Fibroblast of villous mesenchyme (primary cell): ENCODE measurements around the gene BARHL1. TPM values are rescaled to one million over a fixed set of nuclear protein-coding genes. Genes with fewer than 3 reads are reported as not detected.

Source experiments
- DNase-seq: peaks from one replicate; pipeline ENCODE4 v3.0.0-alpha.2; 2010; ENCODE audit warnings: low read depth
- H3K4me3 ChIP-seq: 2 replicates; pipeline ENCODE4 v1.5.1; 2011; ENCODE audit warnings: low read depth, mild to moderate bottlenecking, low read length
- CTCF ChIP-seq: IDR thresholded peaks from 2 replicates; pipeline ENCODE4 v1.5.1; 2012; ENCODE audit warnings: low read depth, mild to moderate bottlenecking, low read length; ENCODE audit not compliant: insufficient read depth
- total RNA-seq: library from RNA; depleted of rRNA; stranded (reverse); fragments of >200 nt; gene quantifications from 2 replicates; pipeline ENCODE4 v1.2.3, GENCODE V29; 2012

The BARHL1 gene
- total RNA-seq, 1 donor, result not detected

DNA sequence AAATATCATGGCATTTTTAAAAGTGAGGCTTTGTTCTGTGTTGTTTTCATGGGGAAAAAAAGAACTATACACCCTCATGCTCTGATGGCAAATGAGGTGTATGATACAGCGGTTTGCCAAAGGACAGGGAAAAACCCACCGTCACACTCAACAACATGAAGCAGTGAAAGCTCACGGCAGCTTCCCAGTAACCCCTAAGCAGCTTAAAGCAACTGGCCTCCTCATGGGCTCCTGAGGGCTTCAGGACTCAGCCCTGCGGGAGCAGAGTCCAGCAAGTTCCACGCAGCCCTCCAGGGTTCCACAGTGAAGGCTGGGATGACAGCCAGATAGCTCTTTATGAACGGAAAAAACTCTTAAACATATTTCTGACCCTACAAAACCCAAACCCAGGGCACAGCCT lies 12.9 kb downstream of the BARHL1 start:
- H3K4me3 ChIP-seq, result no peak overlapping the region
- TF ChIP-seq CTCF, result no peak
- DNase-seq, result no peak

DNA sequence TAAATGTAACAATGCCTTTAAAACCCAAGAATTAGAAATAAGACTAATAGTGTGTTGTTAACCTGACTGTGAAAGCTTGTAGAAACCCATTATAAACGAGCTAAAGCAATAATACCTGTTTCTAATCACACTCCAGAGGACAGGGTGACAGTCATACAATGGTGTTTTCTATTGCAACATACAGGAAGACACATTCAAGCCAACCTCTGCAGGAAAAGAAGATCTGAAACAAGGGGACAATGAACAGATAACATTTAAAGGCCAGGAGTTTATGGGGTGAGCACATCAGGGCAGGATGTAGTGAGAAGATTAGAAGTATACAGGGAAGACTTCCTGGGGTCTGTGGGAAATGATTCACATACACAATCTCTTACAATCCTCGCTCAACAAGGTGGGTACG lies 13.8 kb downstream of the BARHL1 start:
- H3K4me3 ChIP-seq, result no peak overlapping the region
- no peak for TF ChIP-seq CTCF
- DNase-seq, result no peak

DNA sequence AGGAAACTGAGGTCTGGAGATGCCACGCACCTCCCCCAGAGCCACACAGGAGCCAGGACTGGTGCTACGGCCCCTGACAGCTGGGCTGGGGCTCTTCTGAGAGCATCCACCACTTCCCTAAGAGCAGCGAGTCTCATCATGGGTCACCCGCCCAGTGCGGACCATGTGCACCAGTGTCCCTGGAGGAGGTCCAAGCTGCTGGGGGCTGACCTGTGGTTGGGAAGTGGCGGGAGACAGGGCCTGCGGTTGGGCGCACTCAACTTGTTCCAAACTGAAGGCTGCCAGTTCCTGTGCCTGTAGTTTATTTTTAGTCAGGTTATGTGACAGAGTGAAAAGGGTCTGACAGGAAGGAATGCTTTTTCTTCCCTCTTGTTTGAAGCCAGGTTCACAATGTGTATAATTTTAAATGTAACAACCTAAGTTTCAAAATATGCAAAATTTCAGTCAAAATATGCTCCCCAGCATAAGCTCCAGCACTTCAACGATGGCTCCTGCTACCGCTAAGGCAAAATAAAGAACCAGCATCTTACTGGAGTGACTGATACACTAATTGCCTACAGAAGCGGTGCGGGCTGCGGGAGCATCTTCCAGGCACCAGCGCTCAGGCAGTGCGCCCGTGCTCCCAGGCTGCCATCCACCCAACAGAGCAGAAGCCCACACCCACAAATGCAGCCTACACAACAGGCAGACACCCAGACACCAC lies 14.8 kb downstream of the BARHL1 start:
- TF ChIP-seq CTCF, result no peak
- no peak for DNase-seq
- no peak overlapping the region for H3K4me3 ChIP-seq

- no peak for TF ChIP-seq CTCF
- H3K4me3 ChIP-seq, result no peak overlapping the region
- DNase-seq, result no peak
These were observed 18.0 kb downstream of the BARHL1 start for GRCh38 chr9:132600326-132600984.

- no peak for TF ChIP-seq CTCF
- no peak for DNase-seq
- no peak overlapping the region for H3K4me3 ChIP-seq
These were observed 19.8 kb downstream of the BARHL1 start for GRCh38 chr9:132602207-132602606.

DNA sequence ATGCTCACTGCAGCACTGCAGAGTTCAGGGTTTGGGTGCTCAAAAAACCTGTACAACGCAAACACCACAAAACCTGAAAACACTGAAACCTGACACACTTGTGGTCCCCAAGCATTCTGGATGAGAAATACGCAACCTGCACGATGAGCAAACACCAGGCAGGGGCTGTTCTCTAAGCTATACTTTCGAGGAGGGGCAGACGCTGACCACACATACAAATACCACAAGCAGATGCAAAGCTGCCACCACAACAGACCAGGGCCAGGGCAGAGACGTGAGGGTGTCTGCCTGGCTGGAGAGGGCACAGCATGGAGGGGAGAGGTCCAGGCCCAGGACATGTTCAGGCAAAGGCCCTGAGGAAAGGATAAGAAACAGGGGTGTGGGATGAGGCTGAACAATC lies 23.0 kb downstream of the BARHL1 start:
- no peak for TF ChIP-seq CTCF
- no peak overlapping the region for H3K4me3 ChIP-seq
- no peak for DNase-seq

DNA sequence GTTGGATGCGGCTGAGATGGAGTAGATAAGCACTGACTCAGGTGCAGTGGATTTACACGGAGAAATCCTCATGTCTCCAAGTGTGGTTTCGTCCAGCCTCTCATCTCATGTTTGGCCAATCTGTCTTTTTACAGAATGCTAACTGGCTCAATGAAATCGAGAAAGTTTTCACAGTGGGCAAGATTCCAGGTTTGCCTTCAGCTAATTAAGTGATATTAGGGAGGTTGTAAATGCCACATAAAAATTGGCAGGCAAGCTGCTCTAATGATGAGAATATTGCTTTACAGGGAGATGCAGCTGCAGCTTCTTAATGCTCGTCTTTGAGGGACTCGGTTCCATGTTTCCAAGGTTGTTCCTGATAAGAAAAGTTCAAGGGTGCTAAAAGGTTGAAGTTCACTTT lies 23.7 kb downstream of the BARHL1 start:
- H3K4me3 ChIP-seq, result no peak overlapping the region
- TF ChIP-seq CTCF, result no peak
- no peak for DNase-seq
